Calu3 (cell line): ENCODE data around the gene DNAJC27. TPM values are rescaled to one million over a fixed set of nuclear protein-coding genes. Genes with fewer than 3 reads are reported as not detected.
"Not testable (repeated sequence)": the region's sequence is repeated elsewhere in the genome, so short reads cannot be mapped to it uniquely, and the experiment has no call there.

Experiments
- Bru-seq: library from RNA; stranded (reverse); fragments of 400-500 nt; gene quantifications from one replicate; lab custom pipeline; 2021; lab: Mats Ljungman, UMichigan
- BruChase-seq, 2 experiments: library from RNA; stranded (reverse); fragments of 400-500 nt; gene quantifications; one replicate each; lab custom pipeline; 2021; lab: Mats Ljungman, UMichigan
- BruUV-seq: library from RNA; stranded (reverse); fragments of 400-500 nt; replicated peaks from 2 replicates; lab custom pipeline; 2021; lab: Mats Ljungman, UMichigan
- CTCF ChIA-PET: fragments of 300-600 bp; sonication (Branson Sonifier 250); formaldehyde crosslinking; loops from one replicate; lab custom pipeline; 2022; ENCODE audit warnings: antibody characterized with exemption; lab: Charles Lee
- DNase-seq: peaks from one replicate; pipeline ENCODE4 v3.0.0; 2022
- H3K27ac Mint-ChIP-seq: one replicate; pipeline ENCODE4 v1.8.0; 2022; ENCODE audit warnings: mixed read lengths; ENCODE audit not compliant: unreplicated experiment
- H3K27me3 Mint-ChIP-seq: one replicate; pipeline ENCODE4 v1.8.0; 2022; ENCODE audit warnings: mixed read lengths; ENCODE audit not compliant: unreplicated experiment
- H3K36me3 Mint-ChIP-seq: one replicate; pipeline ENCODE4 v1.8.0; 2022; ENCODE audit warnings: mild to moderate bottlenecking, moderate library complexity, mixed read lengths; ENCODE audit not compliant: insufficient read depth, unreplicated experiment
- H3K4me1 Mint-ChIP-seq: one replicate; pipeline ENCODE4 v1.8.0; 2022; ENCODE audit warnings: mild to moderate bottlenecking, low read depth, mixed read lengths; ENCODE audit not compliant: unreplicated experiment
- H3K4me3 Mint-ChIP-seq: one replicate; pipeline ENCODE4 v1.8.0; 2022; ENCODE audit warnings: mild to moderate bottlenecking, low read depth, moderate library complexity, mixed read lengths; ENCODE audit not compliant: unreplicated experiment
- H3K9me3 Mint-ChIP-seq: one replicate; pipeline ENCODE4 v1.8.0; 2022; ENCODE audit warnings: low read depth, mixed read lengths; ENCODE audit not compliant: unreplicated experiment
- CTCF ChIP-seq: fragments of 200-600 bp; IDR thresholded peaks from one replicate; pipeline ENCODE4 v1.8.0; 2022; ENCODE audit warnings: antibody characterized with exemption; ENCODE audit not compliant: unreplicated experiment
- intact Hi-C: fragments of 100-400 bp; cut with micrococcal nuclease; formaldehyde crosslinking; loops from one replicate; pipeline ENCODE4 v1.10.0; 2022; ENCODE audit not compliant: unreplicated experiment
- long read RNA-seq: library from polyadenylated mRNA; stranded (forward); transcript quantifications from one replicate; pipeline ENCODE4 v2.0.0, GENCODE V29; 2022
- total RNA-seq: library from RNA; stranded (reverse); gene quantifications from 2 replicates; pipeline ENCODE4 v1.2.3, GENCODE V29; 2022

DNAJC27 gene
- 4.6 and 4.9 TPM in 2 replicates for total RNA-seq
- Bru-seq, nascent RNA: percentile 65 among the genes with signal in this experiment
- BruChase-seq, experiment 1, labeled RNA remaining after a 6-hour chase: percentile 47 among the genes with signal in this experiment
- BruChase-seq, experiment 2, labeled RNA remaining after a 2-hour chase: percentile 51 among the genes with signal in this experiment
- long read RNA-seq, full-length matches to known transcripts: 2 of 3 reads
- long read RNA-seq, partial matches to known transcripts: 0 of 3 reads
- long read RNA-seq, other reads (novel, unspliced or antisense): 1 of 3 reads

GRCh38 chr2:24971536-24972314, at the start of gene DNAJC27:
DNAJC27 (minus strand) TSS chr2:24971955; CDS start chr2:24971904, 51 bp downstream.
- peaks cover 22% of the 10 kb centered on the region for H3K36me3 Mint-ChIP-seq
- no TSS peak for BruUV-seq
- H3K4me1 Mint-ChIP-seq: peaks cover 6% of the 10 kb centered on the region
- H3K4me3 Mint-ChIP-seq: peak within 1 kb of the TSS; percentile 99
- no peak for TF ChIP-seq CTCF
- peak within 1 kb of the TSS; percentile 100 for H3K27ac Mint-ChIP-seq
- H3K9me3 Mint-ChIP-seq: no peaks in the 10 kb centered on the region
- intact Hi-C loops: no loop called here
- H3K27me3 Mint-ChIP-seq: no peaks in the 10 kb centered on the region
- CTCF ChIA-PET: interaction anchor here (0.9 to 1.1 kb wide), 2 partner anchors 146 to 158 kb away, joined by 3 to 8 read pairs; no protein-coding TSS in a partner anchor
- peak; percentile 97 for DNase-seq

GRCh38 chr2:25018681-25019080, 46.9 kb upstream of the DNAJC27 start:
- H3K4me3 Mint-ChIP-seq: no peak overlapping the region

GRCh38 chr2:25014631-25015030, 42.9 kb upstream of the DNAJC27 start:
- intact Hi-C loops: no loop called here
- BruUV-seq: no TSS peak
- DNase-seq: no peak
- CTCF ChIA-PET: interaction anchor here (1.0 kb wide), 1 partner anchor 39 kb away, joined by 3 read pairs; no protein-coding TSS in a partner anchor
- Mint-ChIP-seq H3K27ac (no peak overlapping the region), H3K36me3 (no peaks in the 10 kb centered on the region), H3K4me3 (no peak overlapping the region), H3K27me3 (peaks cover 13% of the 10 kb centered on the region), H3K4me1 (peaks cover 8% of the 10 kb centered on the region), H3K9me3 (no peaks in the 10 kb centered on the region)
- TF ChIP-seq CTCF: no peak

More at GRCh38 chr2:25018681-25019080, 46.9 kb upstream of the DNAJC27 start:
- peaks cover 35% of the 10 kb centered on the region for H3K27me3 Mint-ChIP-seq
- H3K36me3 Mint-ChIP-seq: no peaks in the 10 kb centered on the region
- no peaks in the 10 kb centered on the region for H3K4me1 Mint-ChIP-seq
- CTCF ChIA-PET: interaction anchor here (0.8 kb wide), 1 partner anchor 41 kb away, joined by 5 read pairs; no protein-coding TSS in a partner anchor
- no peaks in the 10 kb centered on the region for H3K9me3 Mint-ChIP-seq
- BruUV-seq: no TSS peak
- H3K27ac Mint-ChIP-seq: no peak overlapping the region
- no peak for TF ChIP-seq CTCF
- no peak for DNase-seq
- intact Hi-C loops: no loop called here

GRCh38 chr2:25011342-25011741, 39.6 kb upstream of the DNAJC27 start:
- not testable (repeated sequence) for H3K4me3 Mint-ChIP-seq

More at GRCh38 chr2:25011342-25011741, 39.6 kb upstream of the DNAJC27 start:
- H3K27ac Mint-ChIP-seq, DNase-seq, H3K4me1 Mint-ChIP-seq, H3K27me3 Mint-ChIP-seq, H3K36me3 Mint-ChIP-seq, intact Hi-C loops, H3K9me3 Mint-ChIP-seq, BruUV-seq: not testable (repeated sequence)
- CTCF ChIA-PET: interaction anchor here (0.6 kb wide), 1 partner anchor 9 kb away, joined by 7 read pairs; no protein-coding TSS in a partner anchor
